GM23338 (cell line): ENCODE results near the gene UGGT2. TPM values are rescaled to one million over a fixed set of nuclear protein-coding genes. Genes with fewer than 3 reads are reported as not detected.

Source experiments
- ATAC-seq: fragments of 200-7000 bp; cut with Tn5 transposase; 3 replicates; pipeline ENCODE4 v1.9.1; 2020
- DNase-seq: peaks from one replicate; pipeline ENCODE4 v3.0.0-alpha.2; 2015; ENCODE audit warnings: low spot score
- H2AFZ ChIP-seq: fragments of 200-600 bp; sonication (generic); 2 replicates; pipeline ENCODE4 v1.8.0; 2016; ENCODE audit warnings: antibody characterized with exemption, mild to moderate bottlenecking, moderate library complexity
- H3F3A ChIP-seq: fragments of 200-600 bp; sonication (generic); replicated peaks from 2 replicates; pipeline ENCODE4 v1.8.0; 2017; ENCODE audit warnings: antibody characterized with exemption, mixed run types, low read depth
- H3K27ac ChIP-seq: fragments of 200-600 bp; sonication (generic); 2 replicates; pipeline ENCODE4 v1.6.1; 2016; ENCODE audit warnings: low read depth
- H3K27me3 ChIP-seq: fragments of 200-600 bp; sonication (generic); 2 replicates; pipeline ENCODE4 v1.8.0; 2016; ENCODE audit warnings: mild to moderate bottlenecking, mixed run types, moderate library complexity; ENCODE audit not compliant: insufficient read depth
- H3K36me3 ChIP-seq: fragments of 200-600 bp; sonication (generic); 2 replicates; pipeline ENCODE4 v1.8.0; 2016; ENCODE audit warnings: mild to moderate bottlenecking; ENCODE audit not compliant: insufficient read depth
- H3K4me1 ChIP-seq: fragments of 200-600 bp; sonication (generic); 2 replicates; pipeline ENCODE4 v1.8.0; 2016; ENCODE audit warnings: mild to moderate bottlenecking, moderate library complexity; ENCODE audit not compliant: insufficient read depth
- H3K4me2 ChIP-seq: fragments of 200-600 bp; sonication (generic); 2 replicates; pipeline ENCODE4 v1.7.1; 2017; ENCODE audit warnings: mixed run types
- H3K4me3 ChIP-seq: fragments of 200-600 bp; sonication (generic); 2 replicates; pipeline ENCODE4 v1.6.1; 2016; ENCODE audit warnings: mixed run types
- H3K79me2 ChIP-seq: fragments of 200-600 bp; sonication (generic); replicated peaks from 2 replicates; pipeline ENCODE4 v1.8.0; 2017; ENCODE audit warnings: mild to moderate bottlenecking; ENCODE audit not compliant: insufficient read depth
- H3K9me2 ChIP-seq: fragments of 200-600 bp; sonication (generic); 2 replicates; pipeline ENCODE4 v1.8.0; 2017; ENCODE audit not compliant: insufficient read depth
- H4K20me1 ChIP-seq: fragments of 200-600 bp; sonication (generic); replicated peaks from 2 replicates; pipeline ENCODE4 v1.8.0; 2017; ENCODE audit warnings: mild to moderate bottlenecking; ENCODE audit not compliant: insufficient read depth
- H3K27ac Mint-ChIP-seq: 2 replicates; pipeline ENCODE4 v1.8.0; 2020; ENCODE audit warnings: inconsistent platforms, mild to moderate bottlenecking, moderate library complexity, mixed read lengths
- H3K27me3 Mint-ChIP-seq: 3 replicates; pipeline ENCODE4 v1.8.0; 2022; ENCODE audit warnings: low read depth, mild to moderate bottlenecking, moderate library complexity, mixed read lengths, inconsistent platforms; ENCODE audit not compliant: insufficient read depth, poor library complexity
- H3K36me3 Mint-ChIP-seq: 3 replicates; pipeline ENCODE4 v1.8.0; 2021; ENCODE audit warnings: low read depth, mild to moderate bottlenecking, inconsistent platforms, moderate library complexity, mixed read lengths
- H3K4me1 Mint-ChIP-seq: 3 replicates; pipeline ENCODE4 v1.8.0; 2020; ENCODE audit warnings: mild to moderate bottlenecking, inconsistent platforms, mixed read lengths
- H3K4me3 Mint-ChIP-seq: 3 replicates; pipeline ENCODE4 v1.8.0; 2021; ENCODE audit warnings: moderate library complexity, mild to moderate bottlenecking, inconsistent platforms, mixed read lengths
- H3K9me3 Mint-ChIP-seq: 3 replicates; pipeline ENCODE4 v1.8.0; 2020; ENCODE audit warnings: moderate library complexity, mild to moderate bottlenecking, inconsistent platforms, mixed read lengths
- CREB1 ChIP-seq: fragments of 250-450 bp; sonication (Bioruptor Pico); IDR thresholded peaks from 2 replicates; pipeline ENCODE4 v1.5.0; 2020; ENCODE audit warnings: low read depth, mild to moderate bottlenecking, moderate library complexity
- CTCF ChIP-seq, 2 experiments: fragments of 200-600 bp in 1 of 2; sonication (generic) in 1 of 2; conservative IDR thresholded peaks; 2 replicates each; pipeline versions ENCODE4 v1.5.1 to v1.6.1; 2016 to 2017; ENCODE audit warnings: antibody characterized with exemption in 2 of 2, low read depth in 2 of 2, mild to moderate bottlenecking in 2 of 2, moderate library complexity in 1 of 2
- ETS1 ChIP-seq: IDR thresholded peaks from 2 replicates; pipeline ENCODE4 v1.6.1; 2016; ENCODE audit warnings: antibody characterized with exemption
- EZH2 ChIP-seq: fragments of 200-600 bp; sonication (generic); IDR thresholded peaks from one replicate; pipeline ENCODE4 v1.8.0; 2017; ENCODE audit warnings: antibody characterized with exemption, mild to moderate bottlenecking, low read depth; ENCODE audit not compliant: unreplicated experiment
- EZH2phosphoT487 ChIP-seq: fragments of 200-600 bp; sonication (generic); IDR thresholded peaks from one replicate; pipeline ENCODE4 v1.8.1; 2018; ENCODE audit warnings: antibody characterized with exemption; ENCODE audit not compliant: unreplicated experiment
- JUNB ChIP-seq: IDR thresholded peaks from one replicate; pipeline ENCODE4 v1.6.1; 2016; ENCODE audit warnings: antibody characterized with exemption; ENCODE audit not compliant: unreplicated experiment
- NANOG ChIP-seq: IDR thresholded peaks from 2 replicates; pipeline ENCODE4 v1.6.1; 2016; ENCODE audit warnings: antibody characterized with exemption, borderline replicate concordance
- POLR2AphosphoS5 ChIP-seq: IDR thresholded peaks from 2 replicates; pipeline ENCODE4 v1.6.1; 2016; ENCODE audit warnings: antibody characterized with exemption, low read depth
- REST ChIP-seq: IDR thresholded peaks from one replicate; pipeline ENCODE4 v1.6.1; 2018; ENCODE audit warnings: antibody characterized with exemption; ENCODE audit not compliant: unreplicated experiment
- STAT1 ChIP-seq: IDR thresholded peaks from one replicate; pipeline ENCODE4 v1.6.1; 2016; ENCODE audit warnings: antibody characterized with exemption; ENCODE audit not compliant: unreplicated experiment
- ZNF114 ChIP-seq: fragments of 250-450 bp; sonication (Bioruptor Pico); IDR thresholded peaks from 2 replicates; pipeline ENCODE4 v1.5.0; 2020; ENCODE audit warnings: mild to moderate bottlenecking, moderate library complexity
- ZNF331 ChIP-seq: fragments of 250-450 bp; sonication (Bioruptor Pico); IDR thresholded peaks from 2 replicates; pipeline ENCODE4 v1.5.0; 2020; ENCODE audit warnings: low read depth, mild to moderate bottlenecking, moderate library complexity
- ZNF462 ChIP-seq: fragments of 250-450 bp; sonication (Bioruptor Pico); IDR thresholded peaks from 2 replicates; pipeline ENCODE4 v1.5.0; 2020; ENCODE audit warnings: mild to moderate bottlenecking, moderate library complexity
- polyA plus RNA-seq: library from polyadenylated mRNA; unstranded; fragments of >200 nt; fragmentation: Nextera tagmentation; extraction: Ambion mirVana; gene quantifications from 2 replicates; pipeline ENCODE4 v1.2.1, GENCODE V29; 2016
- total RNA-seq: library from RNA; depleted of rRNA; stranded (reverse); fragments of >200 nt; shearing (Covaris generic); gene quantifications from 2 replicates; pipeline ENCODE4 v1.2.3, GENCODE V29; 2014

UGGT2 gene
- total and polyA plus RNA-seq, 2 experiments from 2014 or later = 44.0 to 60.5 TPM

- TF ChIP-seq ETS1 (no peak), NANOG (no peak), ZNF114 (no peak), REST (no peak), POLR2AphosphoS5 (no peak)
These were observed 19.8 kb downstream of the UGGT2 start (continued) for GRCh38 chr13:96033220-96034015.

- Histone ChIP-seq H3K4me2 (no peak overlapping the region), H3K4me3 (no peak overlapping the region), H3K79me2 (peaks cover 57% of the 10 kb centered on the region), H3F3A (no peaks in the 10 kb centered on the region), H3K27ac (no peak overlapping the region), H3K9me2 (no peaks in the 10 kb centered on the region), H2AFZ (no peak overlapping the region), H4K20me1 (0 out of 2 replicates have a peak, but pooled peaks cover under 1% of the 10 kb centered on the region), H3K27me3 (no peaks in the 10 kb centered on the region), H3K36me3 (no peaks in the 10 kb centered on the region; the same call in 1 of the 2 replicates), H3K4me1 (no peaks in the 10 kb centered on the region)
- no peak for ATAC-seq
- Mint-ChIP-seq H3K27me3 (no peaks in the 10 kb centered on the region), H3K27ac (no peak overlapping the region), H3K9me3 (peaks cover 23% of the 10 kb centered on the region), H3K4me3 (no peak overlapping the region), H3K4me1 (no peaks in the 10 kb centered on the region), H3K36me3 (peaks cover 49% of the 10 kb centered on the region)
- no peak for DNase-seq
- no peak for TF ChIP-seq CTCF (conservative IDR thresholded peaks at IDR 0.05; ENCODE audit: low read depth in 2 of 2)
- TF ChIP-seq EZH2 = no peak
- no peak for TF ChIP-seq STAT1
- TF ChIP-seq EZH2phosphoT487 = no peak
- TF ChIP-seq ZNF462 (CRISPR knock-in tag) = no peak
- TF ChIP-seq CREB1 (CRISPR knock-in tag) = no peak
- no peak for TF ChIP-seq ZNF331 (CRISPR knock-in tag)
- TF ChIP-seq NANOG = no peak
- no peak for TF ChIP-seq JUNB
These were observed 20.5 kb downstream of the UGGT2 start for GRCh38 chr13:96032717-96033116.
